HG02642 (cell line): Measurements from ENCODE around the gene KCNK7.

Source experiments
- ATAC-seq: cut with Tn5 transposase; IDR thresholded peaks from one replicate; pipeline ENCODE4 v1.9.1; 2021; ENCODE audit warnings: mild to moderate bottlenecking; ENCODE audit not compliant: unreplicated experiment, poor library complexity

KCNK7 gene

DNA sequence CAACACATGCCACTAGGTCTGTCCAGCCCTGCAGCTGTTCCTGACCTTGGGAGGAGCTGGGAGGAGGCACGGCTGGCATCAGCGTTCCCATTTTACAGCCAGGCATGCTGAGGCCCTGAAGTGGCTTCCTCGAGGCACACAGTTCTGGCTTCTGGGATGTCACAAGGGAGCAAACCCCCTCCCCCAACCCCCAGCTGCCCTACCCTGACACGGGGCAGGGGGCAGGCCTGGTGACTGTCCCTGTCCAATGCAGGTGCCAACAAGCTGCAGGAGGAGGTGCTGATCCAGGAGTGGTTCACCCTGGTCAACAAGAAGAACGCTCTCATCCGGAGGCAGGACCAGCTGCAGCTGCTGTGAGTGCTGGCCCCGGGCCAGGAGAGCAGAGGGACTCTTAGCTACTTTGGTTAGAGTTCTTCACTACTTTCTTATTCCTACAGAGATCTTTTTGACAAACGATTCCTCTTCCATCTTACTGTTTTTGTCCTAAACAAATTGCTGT, 5.3 kb downstream of the KCNK7 start:
- no peak for ATAC-seq

DNA sequence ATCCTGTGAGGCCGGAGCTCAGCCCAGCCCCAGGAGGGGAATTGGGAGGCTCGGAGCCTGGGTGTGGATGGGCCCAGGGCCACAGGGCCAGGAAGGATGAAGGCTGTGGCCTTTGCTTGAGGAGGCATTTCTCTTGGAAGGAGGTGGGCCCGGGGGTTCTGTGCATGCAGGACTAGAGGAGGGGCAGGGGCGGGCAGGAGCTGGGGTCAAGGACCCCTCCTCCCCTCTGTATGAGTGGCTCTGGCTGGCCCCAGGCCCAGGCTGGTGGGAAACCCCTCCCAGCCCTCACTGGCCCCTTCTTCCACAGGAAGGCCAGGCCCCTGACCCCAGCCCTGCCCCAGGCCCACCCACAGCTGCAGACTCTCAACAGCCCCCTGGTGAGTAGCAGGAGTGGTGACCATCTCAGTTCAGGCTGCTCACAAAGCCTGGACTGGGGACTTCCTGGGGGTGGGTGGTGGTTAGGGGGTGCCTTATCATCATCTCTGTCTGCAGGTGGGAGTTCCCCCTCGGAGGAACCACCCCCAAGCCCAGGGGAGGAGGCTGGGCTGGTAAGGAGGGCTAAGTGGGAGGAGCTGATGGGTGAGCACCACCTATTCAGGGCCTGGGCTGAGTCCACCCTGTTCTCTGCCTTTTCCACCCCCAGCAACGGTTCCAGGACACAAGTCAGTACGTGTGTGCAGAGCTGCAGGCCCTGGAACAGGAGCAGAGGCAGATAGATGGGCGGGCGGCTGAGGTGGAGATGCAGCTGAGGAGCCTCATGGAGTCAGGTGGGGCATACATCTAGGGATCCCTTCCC, 6.0 kb downstream of the KCNK7 start:
- no peak for ATAC-seq

DNA sequence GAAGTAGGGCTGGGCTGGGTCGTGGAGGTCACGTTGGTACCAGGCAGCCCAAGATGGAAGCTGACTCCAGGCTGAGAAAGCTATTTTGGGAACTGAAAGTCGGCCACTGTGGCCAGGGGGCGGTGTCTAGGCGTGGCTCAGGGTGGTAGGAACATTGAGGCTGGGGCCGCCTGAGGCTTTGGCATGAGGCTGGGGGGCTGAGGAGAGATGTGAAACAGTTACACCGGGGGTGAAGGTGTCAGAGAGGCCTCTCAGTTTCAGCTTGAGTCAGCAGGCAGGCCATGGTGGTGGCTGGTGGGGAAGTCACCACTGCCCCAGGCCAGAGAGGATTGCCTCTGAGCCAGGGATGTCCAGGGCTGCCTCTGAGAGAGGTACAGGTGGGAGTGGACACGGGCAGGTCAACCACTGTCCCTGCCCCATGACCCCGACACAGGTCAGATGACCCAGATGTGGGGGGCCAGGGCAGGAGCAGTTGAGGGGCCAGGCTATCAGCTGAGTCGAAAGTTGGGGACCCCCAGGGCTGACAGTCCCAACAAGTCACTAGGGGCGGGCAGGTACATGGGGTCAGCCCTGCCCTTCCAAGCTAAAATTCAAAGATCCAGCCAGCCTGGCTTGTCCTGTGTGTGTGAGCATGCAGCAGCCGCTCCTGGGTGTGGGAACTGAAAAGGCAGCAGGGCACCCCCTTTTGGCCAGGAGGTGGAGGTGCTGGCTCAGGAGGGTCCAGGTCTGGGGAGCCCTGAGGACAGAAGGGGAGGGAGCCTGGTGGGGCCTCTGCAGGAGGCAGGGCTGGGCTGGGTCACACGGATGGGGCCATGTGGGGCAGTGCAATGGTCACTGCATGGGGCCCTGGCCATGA, 7.2 kb downstream of the KCNK7 start:
- ATAC-seq, result peak; percentile 78

DNA sequence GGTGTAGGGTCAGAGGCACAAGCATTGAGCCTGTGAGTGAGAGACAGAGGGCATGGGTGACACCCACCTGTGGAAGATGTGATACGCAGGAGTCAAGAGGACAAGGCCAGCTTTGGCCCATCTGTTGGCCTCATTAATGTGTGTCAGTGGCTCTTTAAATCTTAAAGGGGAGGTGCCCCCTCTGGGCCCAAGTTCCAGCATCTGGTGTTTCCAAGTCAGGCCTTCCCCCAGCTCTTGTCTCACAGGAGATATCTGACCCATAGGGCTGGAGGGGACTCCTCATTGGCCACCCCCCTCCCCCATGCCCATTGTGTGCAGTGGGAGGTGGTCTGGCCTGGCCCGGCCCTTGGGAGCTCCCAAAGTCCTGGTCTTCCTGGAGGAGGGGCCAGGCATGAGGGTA, 8.9 kb downstream of the KCNK7 start:
- ATAC-seq, result no peak

DNA sequence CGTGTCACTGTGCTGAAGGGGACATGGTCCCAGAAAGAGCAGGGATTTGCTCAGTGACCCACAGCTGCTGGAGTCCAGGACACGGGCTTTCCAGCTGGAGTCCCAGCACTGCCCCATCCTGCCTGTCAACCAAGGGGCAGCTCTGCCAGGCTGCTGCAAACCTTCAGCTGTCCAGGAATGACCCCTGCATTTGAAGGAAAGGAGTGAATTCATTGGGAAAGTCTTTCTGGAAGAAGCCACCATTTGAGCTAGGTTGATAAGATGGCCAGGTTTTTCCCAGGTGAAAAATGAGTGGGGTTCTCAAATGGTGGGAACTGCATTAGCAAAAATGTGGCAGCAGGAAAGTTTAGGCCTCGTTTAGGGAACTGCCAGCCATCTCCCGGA, 9.4 kb downstream of the KCNK7 start:
- no peak for ATAC-seq

DNA sequence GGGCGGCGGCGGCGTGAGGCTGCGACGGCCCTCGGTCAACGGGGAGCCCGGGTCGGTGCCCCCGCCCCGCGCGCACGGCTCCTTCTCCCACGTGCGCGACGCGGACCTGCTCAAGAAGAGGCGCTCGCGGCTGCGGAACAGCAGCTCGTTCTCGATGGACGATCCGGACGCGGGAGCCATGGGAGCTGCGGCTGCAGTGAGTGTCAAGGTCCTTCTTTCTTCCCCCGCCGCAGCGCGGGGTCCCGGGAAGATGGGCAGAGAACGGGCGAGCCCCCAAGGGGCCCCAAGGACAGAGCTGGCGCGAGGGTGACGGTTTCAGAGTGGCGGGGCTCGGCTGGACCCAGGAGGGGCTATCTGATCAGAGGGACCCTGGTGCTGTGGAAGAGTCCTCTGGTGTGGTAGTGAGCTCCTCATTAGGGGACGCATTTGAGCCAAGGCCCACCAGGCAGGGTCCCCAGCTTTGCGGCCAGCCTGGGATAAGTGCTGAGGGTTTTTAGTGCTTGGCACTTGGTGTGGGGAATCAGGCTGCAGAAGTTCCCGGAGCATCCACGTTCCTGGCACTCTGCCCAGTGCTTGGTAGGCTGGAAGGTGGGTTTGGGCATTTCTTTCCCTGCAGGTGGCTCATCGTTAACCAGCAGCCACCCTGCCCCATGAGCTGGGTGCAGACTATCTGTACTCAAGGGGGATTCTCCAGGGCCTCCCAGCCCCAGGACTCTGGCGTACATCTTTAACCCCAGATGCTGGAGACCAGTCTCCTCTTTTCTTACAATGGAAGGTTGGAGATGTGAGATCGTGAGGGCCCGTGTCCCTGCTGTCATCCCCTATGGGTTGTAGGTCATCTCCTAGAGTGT, 10.0 kb downstream of the KCNK7 start:
- no peak for ATAC-seq

DNA sequence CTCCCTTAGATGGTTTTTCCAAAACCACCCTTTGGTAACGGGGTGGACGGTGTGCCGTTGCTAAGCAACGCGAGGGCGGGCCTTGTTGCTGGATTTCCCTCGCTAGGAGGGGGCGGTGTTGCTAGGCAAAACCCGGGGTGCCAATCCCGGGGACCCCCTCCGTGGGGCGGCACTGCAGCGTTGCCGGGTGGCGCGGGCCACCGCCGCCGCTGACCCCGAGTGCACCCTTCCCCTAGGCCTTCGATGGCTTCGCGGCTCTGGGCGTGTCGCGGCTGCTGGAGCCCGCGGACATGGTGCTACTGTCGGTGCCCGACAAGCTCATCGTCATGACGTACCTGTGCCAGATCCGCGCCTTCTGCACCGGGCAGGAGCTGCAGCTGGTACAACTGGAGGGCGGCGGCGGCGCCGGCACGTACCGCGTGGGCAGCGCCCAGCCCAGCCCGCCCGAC, 10.9 kb downstream of the KCNK7 start:
- no peak for ATAC-seq

DNA sequence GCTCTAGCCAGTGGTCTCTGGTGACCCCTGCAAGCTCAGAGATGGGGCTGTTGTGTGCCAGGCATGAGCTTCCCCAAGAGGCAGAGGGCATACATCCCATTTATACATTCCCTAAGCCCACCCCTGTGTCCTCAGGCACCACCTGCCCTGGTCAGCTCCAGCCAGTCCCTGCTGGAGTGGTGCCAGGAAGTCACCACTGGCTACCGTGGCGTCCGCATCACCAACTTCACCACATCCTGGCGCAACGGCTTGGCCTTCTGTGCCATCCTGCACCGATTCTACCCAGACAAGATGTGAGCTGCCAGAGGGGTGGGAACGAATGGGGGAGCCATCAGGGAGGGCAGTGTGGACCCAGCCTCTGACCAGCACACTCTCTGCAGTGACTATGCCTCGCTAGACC, 11.5 kb downstream of the KCNK7 start:
- no peak for ATAC-seq

DNA sequence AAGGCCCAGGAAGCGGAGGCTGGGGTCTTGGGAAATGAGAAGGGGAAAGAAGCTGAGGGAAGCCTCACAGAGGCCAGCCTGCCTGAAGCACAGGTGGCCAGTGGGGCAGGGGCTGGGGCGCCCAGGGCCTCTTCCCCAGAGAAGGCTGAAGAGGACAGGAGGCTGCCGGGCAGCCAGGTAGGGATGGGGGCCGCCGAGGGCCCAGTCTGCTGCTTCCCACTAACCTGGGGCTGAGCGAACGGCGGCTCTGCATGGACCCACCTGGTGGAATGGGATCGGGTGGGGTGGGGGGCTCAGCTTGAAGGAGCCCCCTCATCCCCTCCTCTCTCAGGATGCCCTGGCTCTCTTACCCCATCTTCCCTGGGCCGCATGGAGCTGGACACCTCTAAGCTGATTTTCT, 12.0 kb downstream of the KCNK7 start:
- ATAC-seq, result no peak

- no peak for ATAC-seq
Measured at GRCh38 chr11:65581928-65582327, 13.7 kb downstream of the KCNK7 start.

GRCh38 chr11:65580756-65581155, 14.8 kb downstream of the KCNK7 start:
- no peak for ATAC-seq

DNA sequence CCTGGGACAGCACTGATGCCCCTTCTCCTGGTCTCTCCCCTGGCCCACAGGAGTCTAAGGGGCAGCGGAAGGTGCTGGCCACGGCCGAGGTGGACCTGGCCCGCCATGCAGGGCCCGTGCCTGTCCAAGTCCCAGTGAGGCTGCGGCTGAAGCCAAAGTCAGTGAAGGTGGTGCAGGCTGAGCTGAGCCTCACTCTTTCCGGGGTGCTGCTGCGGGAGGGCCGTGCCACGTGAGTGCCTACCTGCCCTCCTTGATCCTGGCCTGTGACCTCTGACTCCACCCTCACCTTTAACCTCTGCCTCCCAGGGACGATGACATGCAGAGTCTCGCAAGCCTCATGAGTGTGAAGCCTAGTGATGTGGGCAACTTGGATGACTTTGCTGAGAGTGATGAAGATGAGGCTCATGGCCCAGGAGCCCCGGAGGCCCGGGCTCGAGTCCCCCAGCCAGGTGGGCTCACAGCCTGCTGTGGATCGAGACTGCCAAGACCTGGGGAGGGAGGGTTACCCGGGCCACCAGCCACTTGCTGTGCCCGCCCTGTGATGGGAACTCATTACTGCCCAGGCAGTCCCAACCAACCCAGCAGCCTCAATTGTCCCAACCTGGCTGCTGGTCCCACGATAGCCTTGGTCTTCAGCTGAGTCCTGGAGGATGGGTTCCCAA, 15.4 kb downstream of the KCNK7 start:
- no peak for ATAC-seq

DNA sequence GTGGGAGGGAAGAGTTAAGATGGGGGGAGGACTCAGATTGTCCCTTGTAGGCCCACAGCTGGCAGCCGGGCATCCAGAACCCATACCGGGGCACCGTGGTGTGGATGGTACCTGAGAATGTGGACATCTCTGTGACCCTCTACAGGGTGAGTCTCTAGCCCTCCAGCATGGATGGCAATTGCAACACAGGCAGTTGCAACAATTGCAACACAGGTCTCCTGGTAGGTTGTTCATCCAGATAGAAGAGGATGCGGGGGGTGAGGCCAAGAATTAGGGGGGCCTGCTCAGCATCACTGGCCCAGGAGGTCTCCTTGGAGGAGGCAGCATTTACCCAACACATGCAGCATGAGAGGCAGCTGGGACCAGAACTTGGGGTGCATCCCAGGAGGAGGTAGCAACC, 16.3 kb downstream of the KCNK7 start:
- ATAC-seq, result no peak

GRCh38 chr11:65578667-65579066, 16.9 kb downstream of the KCNK7 start:
- no peak for ATAC-seq

DNA sequence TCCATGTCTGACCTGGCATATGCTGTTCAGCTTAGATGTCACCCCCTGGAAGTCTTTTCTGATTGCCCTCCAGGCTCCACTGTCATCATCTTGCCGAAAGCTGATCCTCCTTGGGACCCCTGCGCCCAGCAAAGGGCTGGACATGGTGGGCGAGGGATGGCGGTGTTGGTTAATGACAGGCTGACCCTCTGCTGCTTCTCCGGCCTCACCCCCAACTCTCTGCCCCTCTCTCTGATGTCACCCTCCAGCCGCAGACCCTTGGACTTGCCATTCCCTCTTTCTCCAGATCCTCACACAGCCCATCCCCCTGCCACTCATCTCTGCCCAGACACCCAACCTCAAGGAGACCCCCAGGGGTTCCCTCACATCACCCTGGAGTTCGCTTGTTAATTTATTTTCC, 17.5 kb downstream of the KCNK7 start:
- no peak for ATAC-seq

GRCh38 chr11:65577756-65578109, 17.9 kb downstream of the KCNK7 start:
- ATAC-seq, result no peak

- ATAC-seq, result no peak
Measured at GRCh38 chr11:65576867-65577755, 18.5 kb downstream of the KCNK7 start.

DNA sequence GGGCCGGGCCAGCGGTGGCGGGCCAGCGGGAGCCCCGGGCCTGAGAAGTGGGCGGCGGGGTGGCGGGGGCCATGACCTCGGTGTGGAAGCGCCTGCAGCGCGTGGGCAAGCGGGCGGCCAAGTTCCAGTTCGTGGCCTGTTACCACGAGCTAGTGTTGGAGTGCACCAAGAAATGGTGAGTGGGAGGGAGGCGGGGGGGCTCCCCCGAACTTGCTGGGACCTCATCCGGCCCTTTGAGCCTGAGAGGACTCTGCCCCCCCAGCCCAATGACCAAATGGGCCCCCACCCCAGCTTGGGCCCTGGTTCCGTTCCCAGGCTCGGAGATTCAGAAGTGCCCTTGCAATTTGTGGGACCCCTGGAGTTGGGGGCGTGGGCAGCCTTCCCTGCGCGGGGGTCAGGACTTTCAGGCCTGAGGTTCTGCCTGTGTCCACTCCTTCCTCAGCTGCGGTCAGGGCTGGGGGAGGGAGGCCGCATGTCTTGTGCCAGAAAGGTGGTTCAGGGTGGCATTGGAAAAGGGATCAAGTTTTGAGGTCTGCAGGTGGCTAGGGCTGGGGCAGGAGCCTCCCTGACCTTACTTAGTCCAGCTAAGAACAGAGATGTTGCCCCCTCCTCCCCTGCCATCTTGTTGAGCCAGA, 19.3 kb downstream of the KCNK7 start:
- no peak for ATAC-seq
